ENCODE data around the gene APBB1IP.

The APBB1IP gene

DNA sequence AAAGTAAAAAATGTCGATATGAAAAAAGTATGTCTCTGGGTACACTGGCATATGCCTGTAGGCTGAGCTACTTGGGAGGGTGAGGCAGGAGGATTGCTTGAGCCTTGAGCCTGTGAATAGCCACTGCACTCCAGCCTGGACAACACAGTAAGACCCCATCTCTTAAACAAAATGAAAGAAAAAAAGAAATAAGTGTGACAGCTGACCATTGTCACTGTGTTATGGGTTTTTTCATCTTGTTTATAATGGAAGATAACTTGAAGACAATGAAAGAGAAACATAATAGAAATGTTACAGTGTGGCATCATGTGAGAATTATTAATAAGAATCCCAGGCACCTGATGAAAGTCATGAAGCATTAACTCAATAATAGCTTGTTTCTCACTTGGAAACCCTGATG lies 75.0 kb downstream of the APBB1IP start:
- in situ Hi-C loops (cut with MboI; ENCODE audit: low pct_unique_long_range_greater_than_20kb, low sequenced_read_pairs, unreplicated experiment): no loop called here
- no peak for TF ChIP-seq CTCF (IDR thresholded peaks at IDR 0.05; ENCODE audit: extremely low read depth, insufficient read depth, missing control alignments)
- DNase-seq (ENCODE audit: low spot score): no peak

DNA sequence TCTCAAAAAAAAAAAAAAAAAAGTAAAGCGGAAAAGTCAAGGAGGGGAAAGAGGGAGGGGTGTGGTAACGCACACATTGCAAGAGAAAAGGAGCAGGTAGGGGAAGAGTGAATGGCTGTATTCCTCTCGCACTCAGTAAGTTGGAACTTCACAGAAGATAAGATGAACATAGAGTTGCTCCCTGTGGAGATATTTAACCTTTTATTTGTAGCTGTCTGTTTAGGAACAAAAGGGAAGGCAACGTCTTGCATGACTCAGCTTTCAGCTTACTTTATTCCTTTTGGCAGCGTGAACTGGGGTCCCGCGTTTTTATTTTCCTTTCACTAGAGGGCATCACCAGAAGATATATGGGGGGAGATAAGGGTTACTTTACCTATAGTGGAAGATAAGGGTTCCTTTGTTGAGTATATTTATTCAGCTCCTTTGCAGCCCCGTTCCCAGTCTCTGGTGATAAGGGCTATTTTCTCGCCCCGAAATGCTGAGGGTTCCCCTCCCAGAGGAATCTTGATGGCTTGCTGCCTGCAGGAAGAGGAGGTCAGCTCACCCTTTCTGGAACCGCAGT lies 78.5 kb downstream of the APBB1IP start:
- no peak for TF ChIP-seq CTCF (IDR thresholded peaks at IDR 0.05; ENCODE audit: extremely low read depth, insufficient read depth, missing control alignments)

DNA sequence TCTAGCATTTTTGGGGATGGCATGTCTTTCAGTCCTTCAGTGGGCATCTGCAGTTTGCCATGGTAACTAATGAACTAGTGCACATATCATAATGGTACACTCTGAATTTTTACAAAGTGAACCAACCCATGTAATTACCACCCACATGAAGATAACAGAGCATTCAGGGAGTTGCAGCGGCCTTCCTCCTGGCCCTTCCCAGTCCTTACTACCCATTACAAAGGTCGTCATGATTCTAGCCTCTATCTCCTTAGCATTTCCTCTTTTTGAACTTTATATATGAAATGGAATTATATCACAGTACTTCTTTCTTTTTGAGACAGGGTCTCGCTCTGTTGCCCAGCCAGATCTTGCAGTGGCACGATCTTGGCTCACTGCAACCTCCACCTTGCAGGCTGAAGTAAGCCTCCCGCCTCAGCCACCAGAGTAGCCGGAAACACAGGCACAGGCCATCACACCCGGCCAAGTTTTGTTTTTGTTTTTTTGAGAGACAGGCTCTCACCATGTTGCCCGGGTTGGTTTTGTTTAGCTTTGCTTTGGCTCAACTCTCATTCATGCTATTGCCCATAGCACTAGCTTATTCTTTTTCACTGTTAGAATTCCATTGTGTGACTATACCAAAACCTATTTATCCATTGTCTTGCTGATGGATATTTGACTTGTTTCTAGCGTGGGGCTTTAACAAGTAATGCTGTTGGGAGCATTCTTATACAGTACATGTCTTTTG lies 79.2 kb downstream of the APBB1IP start:
- in situ Hi-C loops (cut with MboI; ENCODE audit: low pct_unique_long_range_greater_than_20kb, low sequenced_read_pairs, unreplicated experiment): no loop called here

More for the DNA sequence above, 78.5 kb downstream of the APBB1IP start:
- in situ Hi-C loops (cut with MboI; ENCODE audit: low pct_unique_long_range_greater_than_20kb, low sequenced_read_pairs, unreplicated experiment): no loop called here
- DNase-seq (ENCODE audit: low spot score): no peak

DNA sequence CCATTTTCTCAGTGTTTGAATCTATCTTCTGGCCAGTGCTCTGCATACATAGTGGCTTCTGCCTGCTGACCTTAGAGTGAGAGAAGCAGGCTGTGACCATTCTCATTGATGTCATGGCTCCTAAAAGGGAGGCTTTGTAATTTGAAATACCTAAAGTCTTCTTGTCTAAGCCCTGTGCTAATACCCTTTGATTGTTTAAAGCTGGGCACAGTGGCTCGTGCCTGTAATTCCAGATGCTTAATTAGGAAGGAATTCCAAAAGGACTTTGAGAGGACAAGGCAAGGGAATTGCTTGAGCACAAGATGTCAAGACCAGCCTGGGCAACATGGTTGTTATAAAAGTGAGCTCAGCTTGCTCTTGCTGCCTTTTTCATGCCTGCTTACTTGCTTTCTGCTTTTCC lies 81.7 kb downstream of the APBB1IP start:
- no peak for DNase-seq (ENCODE audit: low spot score)
- TF ChIP-seq CTCF (IDR thresholded peaks at IDR 0.05; ENCODE audit: extremely low read depth, insufficient read depth, missing control alignments): no peak
- in situ Hi-C loops (cut with MboI; ENCODE audit: low pct_unique_long_range_greater_than_20kb, low sequenced_read_pairs, unreplicated experiment): no loop called here

More for the DNA sequence above, 79.2 kb downstream of the APBB1IP start:
- DNase-seq (ENCODE audit: low spot score): no peak
- no peak for TF ChIP-seq CTCF (IDR thresholded peaks at IDR 0.05; ENCODE audit: extremely low read depth, insufficient read depth, missing control alignments)

DNA sequence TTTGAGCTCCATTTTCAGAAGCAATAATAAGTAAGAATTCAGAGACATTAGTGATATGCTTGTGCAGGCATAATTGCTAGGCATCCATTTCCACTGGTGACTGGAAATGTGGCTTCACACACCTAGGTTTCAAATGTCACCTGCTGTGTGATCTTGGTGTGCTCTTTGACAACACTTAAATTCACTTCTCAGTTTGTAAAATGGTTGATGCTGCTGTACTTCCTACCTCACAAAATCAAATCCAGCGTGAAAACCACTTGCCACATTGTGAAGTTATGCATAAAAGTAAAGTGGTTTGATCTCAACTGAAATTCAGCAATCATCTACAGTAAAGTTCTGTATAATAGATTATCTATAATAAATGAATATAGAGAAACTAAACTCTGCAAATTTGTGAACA lies 82.4 kb downstream of the APBB1IP start:
- DNase-seq (ENCODE audit: low spot score): no peak
- in situ Hi-C loops (cut with MboI; ENCODE audit: low pct_unique_long_range_greater_than_20kb, low sequenced_read_pairs, unreplicated experiment): no loop called here
- no peak for TF ChIP-seq CTCF (IDR thresholded peaks at IDR 0.05; ENCODE audit: extremely low read depth, insufficient read depth, missing control alignments)

- no peak for DNase-seq (ENCODE audit: low spot score)
- no peak for TF ChIP-seq CTCF (IDR thresholded peaks at IDR 0.05; ENCODE audit: extremely low read depth, insufficient read depth, missing control alignments)
- in situ Hi-C loops (cut with MboI; ENCODE audit: low pct_unique_long_range_greater_than_20kb, low sequenced_read_pairs, unreplicated experiment): no loop called here
Observed at GRCh38 chr10:26524161-26524896, 86.2 kb downstream of the APBB1IP start.
